RKO (cell line): ENCODE measurements around the gene SNRNP48.

Experiments used
- DNase-seq: peaks from one replicate; pipeline ENCODE4 v3.0.0-alpha.2; 2016; ENCODE audit warnings: low spot score

Gene SNRNP48

GRCh38 chr6:7589949-7590917 is at the start of gene SNRNP48:
Gene SNRNP48 (plus strand): TSS chr6:7590198. CDS start chr6:7590258, 60 bp downstream.
- DNase-seq, result peak; percentile 93

- DNase-seq, result no peak
Measured at GRCh38 chr6:7540595-7540994, 49.4 kb upstream of the SNRNP48 start.

GRCh38 chr6:7541175-7542064 is 48.6 kb upstream of the SNRNP48 start, which contains the start of gene DSP:
Gene DSP (plus strand): TSS chr6:7541671. CDS start chr6:7541916, 245 bp downstream.
- peak; percentile 19 for DNase-seq

- DNase-seq, result no peak
Measured at GRCh38 chr6:7542065-7542873, 47.7 kb upstream of the SNRNP48 start.

- DNase-seq, result peak; percentile 30
Measured at GRCh38 chr6:7542874-7543624, 46.9 kb upstream of the SNRNP48 start.

GRCh38 chr6:7543789-7544424 is 46.1 kb upstream of the SNRNP48 start:
- DNase-seq, result no peak

GRCh38 chr6:7544597-7544996 is 45.4 kb upstream of the SNRNP48 start:
- no peak for DNase-seq

GRCh38 chr6:7545316-7546019 is 44.5 kb upstream of the SNRNP48 start:
- no peak for DNase-seq

- DNase-seq, result no peak
Measured at GRCh38 chr6:7546020-7546369, 44.0 kb upstream of the SNRNP48 start.

- no peak for DNase-seq
Measured at GRCh38 chr6:7546383-7546782, 43.6 kb upstream of the SNRNP48 start.

GRCh38 chr6:7546896-7547295 is 43.1 kb upstream of the SNRNP48 start:
- no peak for DNase-seq

- DNase-seq, result no peak
Measured at GRCh38 chr6:7547315-7547714, 42.7 kb upstream of the SNRNP48 start.

GRCh38 chr6:7550433-7550801 is 39.6 kb upstream of the SNRNP48 start:
- DNase-seq, result no peak

- no peak for DNase-seq
Measured at GRCh38 chr6:7554533-7555275, 35.3 kb upstream of the SNRNP48 start.

GRCh38 chr6:7555671-7556070 is 34.3 kb upstream of the SNRNP48 start:
- DNase-seq, result no peak

GRCh38 chr6:7556394-7557106 is 33.4 kb upstream of the SNRNP48 start:
- DNase-seq, result no peak

- DNase-seq, result no peak
Measured at GRCh38 chr6:7557652-7558051, 32.3 kb upstream of the SNRNP48 start.

- no peak for DNase-seq
Measured at GRCh38 chr6:7558781-7559180, 31.2 kb upstream of the SNRNP48 start.

GRCh38 chr6:7559196-7559595 is 30.8 kb upstream of the SNRNP48 start:
- DNase-seq, result no peak
